Loucy (cell line): ENCODE measurements around the gene TOP3B.

Experiments
- H2AFZ ChIP-seq: fragments of 200-600 bp; sonication (generic); 2 replicates; pipeline ENCODE4 v1.6.0; 2016; ENCODE audit warnings: antibody characterized with exemption, mild to moderate bottlenecking, low read length, moderate library complexity
- H3F3A ChIP-seq: fragments of 200-600 bp; 2 replicates; pipeline ENCODE4 v1.6.0; 2016; ENCODE audit warnings: antibody characterized with exemption, low read depth, mild to moderate bottlenecking
- H3K27me3 ChIP-seq: fragments of 200-600 bp; sonication (generic); 2 replicates; pipeline ENCODE4 v1.6.1; 2014; ENCODE audit warnings: low read length, mild to moderate bottlenecking; ENCODE audit not compliant: insufficient read depth, poor library complexity, severe bottlenecking
- H3K36me3 ChIP-seq: fragments of 200-600 bp; sonication (generic); 2 replicates; pipeline ENCODE4 v1.6.1; 2016; ENCODE audit warnings: low read length; ENCODE audit not compliant: insufficient read depth
- H3K4me1 ChIP-seq: fragments of 200-600 bp; sonication (generic); 2 replicates; pipeline ENCODE4 v1.5.1; 2014; ENCODE audit warnings: low read length, mild to moderate bottlenecking; ENCODE audit not compliant: insufficient read depth, poor library complexity, severe bottlenecking
- H3K4me2 ChIP-seq: fragments of 200-600 bp; sonication (generic); 2 replicates; pipeline ENCODE4 v1.6.0; 2014; ENCODE audit warnings: antibody characterized with exemption, low read length, low read depth, mild to moderate bottlenecking; ENCODE audit not compliant: poor library complexity, severe bottlenecking
- H3K4me3 ChIP-seq: fragments of 200-600 bp; sonication (generic); 2 replicates; pipeline ENCODE4 v1.5.1; 2014; ENCODE audit warnings: low read length, mild to moderate bottlenecking, mixed read lengths; ENCODE audit not compliant: poor library complexity, severe bottlenecking
- H3K79me2 ChIP-seq: fragments of 200-600 bp; sonication (generic); 2 replicates; pipeline ENCODE4 v1.6.1; 2014; ENCODE audit warnings: low read length; ENCODE audit not compliant: insufficient read depth
- H3K9ac ChIP-seq: fragments of 200-600 bp; sonication (generic); 2 replicates; pipeline ENCODE4 v1.6.0; 2014; ENCODE audit warnings: mild to moderate bottlenecking, low read depth, low read length, moderate library complexity; ENCODE audit not compliant: poor library complexity, severe bottlenecking
- H3K9me2 ChIP-seq: fragments of 200-600 bp; sonication (generic); replicated peaks from 2 replicates; pipeline ENCODE4 v1.6.1; 2016; ENCODE audit warnings: low read depth, low read length, mixed read lengths
- H3K9me3 ChIP-seq: fragments of 200-600 bp; sonication (generic); 2 replicates; pipeline ENCODE4 v1.6.1; 2014; ENCODE audit warnings: mild to moderate bottlenecking, antibody characterized with exemption, low read length, low read depth; ENCODE audit not compliant: insufficient read depth
- H4K20me1 ChIP-seq: fragments of 200-600 bp; sonication (generic); 2 replicates; pipeline ENCODE4 v1.6.0; 2014; ENCODE audit warnings: antibody characterized with exemption, low read length, mild to moderate bottlenecking; ENCODE audit not compliant: insufficient read depth, poor library complexity, severe bottlenecking
- EZH2phosphoT487 ChIP-seq: fragments of 200-600 bp; IDR thresholded peaks from 2 replicates; pipeline ENCODE4 v1.6.1; 2018; ENCODE audit warnings: antibody characterized with exemption, mild to moderate bottlenecking, moderate library complexity, borderline replicate concordance
- TF ChIP-seq, protein P1 (sequence below): fragments of 200-600 bp; sonication (generic); conservative IDR thresholded peaks from 2 replicates; pipeline ENCODE4 v1.5.1; 2014; ENCODE audit warnings: mild to moderate bottlenecking, antibody characterized with exemption, low read length

Gene TOP3B

GRCh38 chr22:21921729-21922128 is 60.9 kb downstream of the TOP3B start:
- Histone ChIP-seq H3K27me3 (no peaks in the 10 kb centered on the region), H3K9me3 (no peaks in the 10 kb centered on the region), H3K36me3 (no peaks in the 10 kb centered on the region; the same call in 1 of the 2 replicates), H2AFZ (no peak overlapping the region), H3K4me3 (no peak overlapping the region), H3K9ac (no peak overlapping the region), H3K9me2 (no peaks in the 10 kb centered on the region), H4K20me1 (no peaks in the 10 kb centered on the region), H3K4me1 (no peaks in the 10 kb centered on the region), H3F3A (no peaks in the 10 kb centered on the region), H3K79me2 (no peaks in the 10 kb centered on the region), H3K4me2 (no peak overlapping the region)
- TF ChIP-seq EZH2phosphoT487: no peak
- TF ChIP-seq, protein P1, sequence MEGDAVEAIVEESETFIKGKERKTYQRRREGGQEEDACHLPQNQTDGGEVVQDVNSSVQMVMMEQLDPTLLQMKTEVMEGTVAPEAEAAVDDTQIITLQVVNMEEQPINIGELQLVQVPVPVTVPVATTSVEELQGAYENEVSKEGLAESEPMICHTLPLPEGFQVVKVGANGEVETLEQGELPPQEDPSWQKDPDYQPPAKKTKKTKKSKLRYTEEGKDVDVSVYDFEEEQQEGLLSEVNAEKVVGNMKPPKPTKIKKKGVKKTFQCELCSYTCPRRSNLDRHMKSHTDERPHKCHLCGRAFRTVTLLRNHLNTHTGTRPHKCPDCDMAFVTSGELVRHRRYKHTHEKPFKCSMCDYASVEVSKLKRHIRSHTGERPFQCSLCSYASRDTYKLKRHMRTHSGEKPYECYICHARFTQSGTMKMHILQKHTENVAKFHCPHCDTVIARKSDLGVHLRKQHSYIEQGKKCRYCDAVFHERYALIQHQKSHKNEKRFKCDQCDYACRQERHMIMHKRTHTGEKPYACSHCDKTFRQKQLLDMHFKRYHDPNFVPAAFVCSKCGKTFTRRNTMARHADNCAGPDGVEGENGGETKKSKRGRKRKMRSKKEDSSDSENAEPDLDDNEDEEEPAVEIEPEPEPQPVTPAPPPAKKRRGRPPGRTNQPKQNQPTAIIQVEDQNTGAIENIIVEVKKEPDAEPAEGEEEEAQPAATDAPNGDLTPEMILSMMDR: no peak

DNA sequence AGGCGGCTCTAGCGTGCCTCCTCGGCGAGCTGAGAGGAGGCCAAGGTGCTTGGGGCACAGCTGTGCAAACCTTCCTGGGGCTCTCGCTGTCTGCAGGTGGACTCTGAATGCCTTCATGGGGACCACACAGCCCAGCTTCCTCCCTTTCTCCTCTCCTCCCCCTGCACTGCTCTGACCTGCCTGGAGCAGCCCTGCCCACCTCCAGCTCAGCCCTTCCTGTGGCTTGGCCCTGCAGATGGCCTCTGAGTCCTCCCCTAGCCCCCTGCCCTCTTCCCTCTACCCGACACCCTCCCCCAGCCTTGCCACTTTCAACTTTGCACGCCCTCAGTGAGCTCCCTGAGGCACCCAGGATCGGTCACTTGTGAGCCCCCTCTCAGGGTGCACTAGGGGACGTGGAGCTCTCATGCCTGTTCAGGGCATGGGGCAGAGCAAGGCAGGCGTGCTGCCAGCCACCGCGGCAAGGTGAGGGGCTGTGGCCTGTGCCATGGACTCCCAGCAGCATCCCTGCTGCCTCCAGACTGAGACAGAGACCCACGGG is 61.3 kb downstream of the TOP3B start:
- no peaks in the 10 kb centered on the region for H3K4me1 ChIP-seq
- H3K9ac ChIP-seq: no peak overlapping the region
- H3K36me3 ChIP-seq: no peaks in the 10 kb centered on the region; the same call in 1 of the 2 replicates
- H3K4me3 ChIP-seq: no peak overlapping the region
- H3F3A ChIP-seq: no peaks in the 10 kb centered on the region
- H3K27me3 ChIP-seq: no peaks in the 10 kb centered on the region
- no peaks in the 10 kb centered on the region for H3K9me2 ChIP-seq
- H3K79me2 ChIP-seq: no peaks in the 10 kb centered on the region
- H2AFZ ChIP-seq: no peak overlapping the region
- no peak overlapping the region for H3K4me2 ChIP-seq
- TF ChIP-seq EZH2phosphoT487: no peak
- TF ChIP-seq, protein P1: no peak
- H3K9me3 ChIP-seq: no peaks in the 10 kb centered on the region
- no peaks in the 10 kb centered on the region for H4K20me1 ChIP-seq

- no peaks in the 10 kb centered on the region for H3F3A ChIP-seq
- no peak overlapping the region for H3K4me2 ChIP-seq
These were observed 62.0 kb downstream of the TOP3B start for GRCh38 chr22:21920341-21921183.

More at GRCh38 chr22:21920341-21921183, 62.0 kb downstream of the TOP3B start:
- H3K9me2 ChIP-seq: no peaks in the 10 kb centered on the region
- no peaks in the 10 kb centered on the region for H4K20me1 ChIP-seq
- H3K4me1 ChIP-seq: no peaks in the 10 kb centered on the region
- H3K9me3 ChIP-seq: no peaks in the 10 kb centered on the region
- TF ChIP-seq EZH2phosphoT487: no peak
- TF ChIP-seq, protein P1: no peak
- H3K79me2 ChIP-seq: no peaks in the 10 kb centered on the region
- no peak overlapping the region for H2AFZ ChIP-seq
- H3K9ac ChIP-seq: no peak overlapping the region
- H3K27me3 ChIP-seq: no peaks in the 10 kb centered on the region
- no peak overlapping the region for H3K4me3 ChIP-seq
- no peaks in the 10 kb centered on the region; the same call in 1 of the 2 replicates for H3K36me3 ChIP-seq
